ENCODE results near the gene FGD6. TPM values are rescaled to one million over a fixed set of nuclear protein-coding genes. Genes with fewer than 3 reads are reported as not detected.
A peak's percentile ranks its signal among the peaks of the same experiment; 100 is the strongest.

Gene FGD6
- total and polyA plus RNA-seq, 2 of the 4 experiments (the other 2 are of a cell fraction) = 2.6 to 9.5 TPM

- Histone ChIP-seq H2BK20ac (ENCODE audit: low read depth, low read length) (no peak overlapping the region), H4K8ac (ENCODE audit: low read depth in 2 of 2, low read length in 2 of 2) (peak overlapping the region in 1 of 2 experiments; percentile 34; a peak in 2 of 4 replicates), H3K56ac (ENCODE audit: extremely low read depth, insufficient read depth, low read length) (no peak overlapping the region), H3K9me3 (ENCODE audit: control insufficient read depth, insufficient read depth, low read length) (no peaks in the 10 kb centered on the region), H3K9me1 (ENCODE audit: insufficient read depth, low read length) (no peaks in the 10 kb centered on the region), H2BK120ac (ENCODE audit: low read depth, low read length) (peak overlapping the region; percentile 56), H3K4me1 (ENCODE audit: control insufficient read depth, insufficient read depth, low read length) (peaks cover 15% of the 10 kb centered on the region), H3K14ac (replicated peaks; ENCODE audit: low read depth, low read length) (peak overlapping the region; percentile 45), H4K5ac (ENCODE audit: low read depth, low read length) (peak overlapping the region; percentile 43; the same call in 1 of the 2 replicates), H3K4ac (ENCODE audit: low read depth, low read length) (peak overlapping the region; percentile 28; the same call in 1 of the 2 replicates), H3K27ac (ENCODE audit: insufficient read depth, low read length) (no peak overlapping the region), H3K18ac (ENCODE audit: low read depth, low read length) (peak overlapping the region; percentile 31; the same call in 1 of the 2 replicates), H3K36me3 (ENCODE audit: control insufficient read depth, insufficient read depth, low read length) (peaks cover 2% of the 10 kb centered on the region; the same call in 1 of the 2 replicates), H3K4me2 (ENCODE audit: low read depth, low read length) (no peak overlapping the region; the same call in 1 of the 2 replicates), H3K4me3 (ENCODE audit: insufficient read depth, low read depth, low read length) (no peak overlapping the region), H3K27me3 (ENCODE audit: control insufficient read depth, insufficient read depth, low read length) (no peaks in the 10 kb centered on the region), H3K23ac (ENCODE audit: low read depth, low read length) (no peak overlapping the region), H2BK5ac (ENCODE audit: low read depth, low read length, poor library complexity, severe bottlenecking) (peak overlapping the region; percentile 49), H4K91ac (ENCODE audit: insufficient read depth, low read depth, low read length) (peak overlapping the region; percentile 40; the same call in 1 of the 2 replicates), H3K9ac (ENCODE audit: low read depth, low read length) (no peak overlapping the region), H2AFZ (replicated peaks; ENCODE audit: low read length, poor library complexity) (no peak overlapping the region), H2AK9ac (replicated peaks; ENCODE audit: low read depth, low read length, poor library complexity) (no peak overlapping the region), H2AK5ac (ENCODE audit: low read depth, low read length) (peak overlapping the region; percentile 32; the same call in 1 of the 2 replicates), H4K20me1 (ENCODE audit: insufficient read depth, low read length) (no peaks in the 10 kb centered on the region), H2BK15ac (ENCODE audit: low read depth, low read length) (peak overlapping the region; percentile 46; the same call in 1 of the 3 replicates), H3K79me1 (ENCODE audit: low read depth in 1 of 2, low read length in 2 of 2) (no peaks in the 10 kb centered on the region; a peak in 1 of 4 replicates)
- ATAC-seq (ENCODE audit: low read depth) (peak; percentile 72), DNase-seq (peak; percentile 75)
- in situ Hi-C loops (cut with MboI; ENCODE audit: low sequenced_read_pairs) = loop anchor here (5.0 kb wide), 1 partner anchor 220 kb away; no protein-coding TSS in a partner anchor
- TF ChIP-seq SMC3 (IDR thresholded peaks at IDR 0.05; ENCODE audit: low read depth, low read length) (peak; percentile 83), MAZ (IDR thresholded peaks at IDR 0.05; ENCODE audit: borderline replicate concordance, low read depth, low read length) (no peak), RAD21 (IDR thresholded peaks at IDR 0.05; ENCODE audit: low read length) (peak; percentile 80), CTCF (conservative IDR thresholded peaks at IDR 0.05; ENCODE audit: low read depth, low read length) (peak; percentile 78)
- no TSS peak for BruUV-seq (replicated peaks)
- dilution Hi-C loops (cut with HindIII; ENCODE audit: low sequenced_read_pairs, unreplicated experiment) = no loop called here
- intact Hi-C loops (cut with micrococcal nuclease) = loop anchor here (1.0 to 5.0 kb wide), 3 partner anchors 100 to 355 kb away; partner anchors contain the start of genes FGD6, METAP2 and VEZT
- POLR2A ChIA-PET (ENCODE audit: unreplicated experiment) = no interaction called here
- CTCF ChIA-PET = interaction anchor here (0.6 to 2.2 kb wide), 7 partner anchors 100 to 513 kb away, joined by 3 to 16 read pairs (median 5); partner anchors contain the start of genes FGD6 and VEZT
- WGBS, 2 experiments (ENCODE audit: extremely low coverage in 2 of 2, insufficient read length in 1 of 2) = no CpG with 5 or more reads among the region's 2 CpGs
Observed at GRCh38 chr12:95117178-95117599, 100.1 kb downstream of the FGD6 start.

Measured in IMR-90 (cell line).